OCI-LY7 (cell line): ENCODE data around the gene DNAJB12. TPM values are rescaled to one million over a fixed set of nuclear protein-coding genes. Genes with fewer than 3 reads are reported as not detected.
A peak's percentile ranks its signal among the peaks of the same experiment; 100 is the strongest.

Experiments used
- BruUV-seq: library from RNA; stranded (reverse); fragments of 400-500 nt; replicated peaks from 2 replicates; lab custom pipeline; 2021; lab: Mats Ljungman, UMichigan
- CTCF ChIA-PET: fragments of 300-600 bp; sonication (Branson Sonifier 250); formaldehyde crosslinking; loops from one replicate; lab custom pipeline; 2022; ENCODE audit warnings: antibody characterized with exemption; ENCODE audit not compliant: unreplicated experiment; lab: Charles Lee
- POLR2A ChIA-PET: fragments of 300-600 bp; sonication (Branson Sonifier 250); formaldehyde crosslinking; loops from one replicate; lab custom pipeline; 2022; ENCODE audit warnings: antibody characterized with exemption; lab: Charles Lee
- DNase-seq: peaks from one replicate; pipeline ENCODE4 v3.0.0-alpha.2; 2015; ENCODE audit warnings: low spot score
- H2AFZ ChIP-seq: fragments of 200-600 bp; sonication (generic), shearing (Covaris generic); 2 replicates; pipeline ENCODE4 v1.6.1; 2014; ENCODE audit warnings: mild to moderate bottlenecking, antibody characterized with exemption, low read length, moderate library complexity
- H3K27ac ChIP-seq: fragments of 200-600 bp; sonication (generic); 2 replicates; pipeline ENCODE4 v1.5.1; 2014; ENCODE audit warnings: mixed run types, low read depth, mild to moderate bottlenecking, moderate library complexity, low read length, inconsistent platforms; ENCODE audit not compliant: poor library complexity, severe bottlenecking
- H3K36me3 ChIP-seq: fragments of 200-600 bp; sonication (generic); 2 replicates; pipeline ENCODE4 v1.6.1; 2014; ENCODE audit warnings: mild to moderate bottlenecking, antibody characterized with exemption, low read length, moderate library complexity, mixed read lengths; ENCODE audit not compliant: insufficient read depth
- H3K4me1 ChIP-seq: fragments of 200-600 bp; sonication (generic); 2 replicates; pipeline ENCODE4 v1.5.1; 2014; ENCODE audit warnings: mild to moderate bottlenecking, low read length; ENCODE audit not compliant: insufficient read depth, poor library complexity, severe bottlenecking
- H3K4me2 ChIP-seq: fragments of 200-600 bp; sonication (generic); 2 replicates; pipeline ENCODE4 v1.6.1; 2014; ENCODE audit warnings: mild to moderate bottlenecking, low read length
- H3K4me3 ChIP-seq: fragments of 200-600 bp; sonication (generic); 2 replicates; pipeline ENCODE4 v1.5.1; 2014; ENCODE audit warnings: mild to moderate bottlenecking, low read depth, low read length; ENCODE audit not compliant: poor library complexity, severe bottlenecking
- H3K79me2 ChIP-seq: fragments of 200-600 bp; sonication (generic); 2 replicates; pipeline ENCODE4 v1.6.1; 2016; ENCODE audit warnings: low read depth, mild to moderate bottlenecking, low read length, moderate library complexity, mixed read lengths; ENCODE audit not compliant: insufficient read depth
- H3K9me2 ChIP-seq: fragments of 200-600 bp; sonication (generic); 2 replicates; pipeline ENCODE4 v1.6.1; 2016; ENCODE audit warnings: mild to moderate bottlenecking, low read length, mixed read lengths; ENCODE audit not compliant: insufficient read depth
- H3K9me3 ChIP-seq: fragments of 200-600 bp; sonication (generic); 2 replicates; pipeline ENCODE4 v1.6.1; 2014; ENCODE audit warnings: mild to moderate bottlenecking, mixed run types, low read length, mixed read lengths
- H4K20me1 ChIP-seq: fragments of 200-600 bp; sonication (generic); 2 replicates; pipeline ENCODE4 v1.6.1; 2014; ENCODE audit warnings: mild to moderate bottlenecking, antibody characterized with exemption, low read length, moderate library complexity, mixed read lengths; ENCODE audit not compliant: insufficient read depth
- CTCF ChIP-seq: fragments of 200-600 bp; sonication (generic); conservative IDR thresholded peaks from 2 replicates; pipeline ENCODE4 v1.5.1; 2014; ENCODE audit warnings: mild to moderate bottlenecking, antibody characterized with exemption, low read length, moderate library complexity, mixed read lengths
- EZH2phosphoT487 ChIP-seq: fragments of 200-600 bp; sonication (generic); IDR thresholded peaks from 2 replicates; pipeline ENCODE4 v1.6.1; 2018; ENCODE audit warnings: low read depth, borderline replicate concordance, mild to moderate bottlenecking, mixed run types, antibody characterized with exemption, low read length, moderate library complexity, mixed read lengths
- intact Hi-C: fragments of 100-400 bp; cut with micrococcal nuclease; formaldehyde crosslinking; loops from one replicate; pipeline ENCODE4 v1.10.0; 2022; ENCODE audit not compliant: unreplicated experiment
- total RNA-seq, 2 experiments: library from RNA; depleted of rRNA in 1 of 2; stranded (reverse); fragments of >200 nt in 1 of 2; shearing (Covaris generic) in 1 of 2; gene quantifications; 2 replicates each; pipeline ENCODE4 v1.2.3, GENCODE V29; 2014 to 2022

DNAJB12 gene
- total RNA-seq, 2 experiments from 2014 or later: 27.4 to 28.3 TPM

DNA sequence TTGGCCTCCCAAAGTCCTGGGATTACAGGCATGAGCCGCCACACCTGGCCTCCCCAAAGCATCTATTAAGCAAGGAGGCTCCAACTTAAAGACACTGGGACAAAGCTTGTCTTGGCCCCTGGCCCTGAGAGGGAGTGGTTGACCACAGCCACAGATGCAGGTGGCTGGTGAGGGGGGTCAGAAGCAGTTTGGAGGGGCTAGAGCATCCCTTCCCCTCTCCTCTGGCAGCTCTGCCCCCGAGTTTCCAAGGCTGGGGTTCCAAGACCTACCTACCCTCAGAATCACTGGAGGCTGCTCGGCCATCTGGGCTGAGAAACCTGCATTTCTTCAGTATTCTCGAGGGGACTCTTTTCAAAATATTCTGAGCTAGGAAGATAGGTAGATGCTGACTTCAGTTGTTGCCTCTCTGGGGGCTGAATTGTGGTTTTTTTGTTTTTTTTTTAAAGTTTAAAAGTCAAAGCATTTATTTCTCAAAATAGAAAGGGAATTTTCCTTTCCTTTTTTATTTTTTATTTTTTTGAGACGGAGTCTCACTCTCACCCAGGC lies 48.4 kb downstream of the DNAJB12 start:
- Histone ChIP-seq H3K9me3 (no peaks in the 10 kb centered on the region), H3K4me2 (peak overlapping the region; percentile 9; the same call in 1 of the 2 replicates), H3K36me3 (no peaks in the 10 kb centered on the region), H3K79me2 (no peaks in the 10 kb centered on the region), H4K20me1 (no peaks in the 10 kb centered on the region), H3K4me1 (peaks cover 36% of the 10 kb centered on the region), H3K9me2 (no peaks in the 10 kb centered on the region), H2AFZ (peak overlapping the region; percentile 52; the same call in 1 of the 2 replicates), H3K4me3 (no peak overlapping the region), H3K27ac (no peak overlapping the region)
- intact Hi-C loops: no loop called here
- POLR2A ChIA-PET: interaction anchor here (0.8 to 3.7 kb wide), 4 partner anchors 10 to 82 kb away, joined by 3 to 11 read pairs (median 5); no protein-coding TSS in a partner anchor
- BruUV-seq: no TSS peak
- CTCF ChIA-PET: no interaction called here
- DNase-seq: no peak
- TF ChIP-seq EZH2phosphoT487 (no peak), CTCF (no peak)

DNA sequence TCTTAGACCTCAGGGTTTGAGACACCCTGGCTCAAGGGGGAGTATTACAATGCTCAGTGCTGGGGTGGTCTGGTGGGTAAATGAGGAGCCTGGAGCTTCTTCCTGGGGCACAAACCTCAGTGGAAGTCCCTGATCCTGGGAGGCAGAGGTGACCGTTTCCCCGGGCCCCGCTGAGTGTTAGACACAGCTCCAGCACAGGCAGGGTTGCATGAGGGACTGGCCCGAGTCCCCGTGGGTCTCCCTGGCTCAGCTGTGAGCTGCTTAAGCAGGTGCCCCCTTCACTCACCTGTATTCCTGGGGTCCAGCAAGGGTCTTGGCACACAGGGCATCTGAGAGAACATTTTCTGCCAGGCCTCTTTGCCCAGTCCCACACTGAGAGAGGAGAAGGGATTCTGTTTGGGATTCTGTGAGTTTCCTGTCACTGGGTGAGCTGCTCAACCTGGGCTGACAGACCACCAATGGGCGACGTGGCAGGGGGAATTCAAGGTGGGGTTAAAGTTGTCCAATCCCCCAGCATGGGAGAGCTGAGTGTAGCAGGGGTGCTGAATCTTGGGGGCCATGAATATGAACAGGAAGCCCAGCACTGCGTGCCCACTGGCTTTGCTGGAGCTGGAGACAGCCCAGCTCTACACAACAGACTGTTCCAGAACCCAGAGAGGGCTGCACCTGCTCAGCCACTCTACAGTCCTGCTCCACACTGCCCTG lies 51.1 kb downstream of the DNAJB12 start:
- ChIA-PET CTCF (interaction anchor here (0.7 to 1.4 kb wide), 2 partner anchors 28 to 31 kb away, joined by 3 to 7 read pairs; no protein-coding TSS in a partner anchor), POLR2A (interaction anchor here (0.5 to 3.7 kb wide), 8 partner anchors 8 to 83 kb away, joined by 3 to 11 read pairs (median 4); no protein-coding TSS in a partner anchor)
- TF ChIP-seq CTCF: no peak
- no peaks in the 10 kb centered on the region for H3K9me2 ChIP-seq
- H3K4me3 ChIP-seq: no peak overlapping the region
- H3K79me2 ChIP-seq: no peaks in the 10 kb centered on the region
- no peak overlapping the region for H2AFZ ChIP-seq
- no peak overlapping the region for H3K4me2 ChIP-seq
- BruUV-seq: no TSS peak
- no peaks in the 10 kb centered on the region for H3K9me3 ChIP-seq
- peaks cover 32% of the 10 kb centered on the region for H3K4me1 ChIP-seq
- H3K36me3 ChIP-seq: no peaks in the 10 kb centered on the region
- no peaks in the 10 kb centered on the region for H4K20me1 ChIP-seq
- no peak for DNase-seq
- intact Hi-C loops: no loop called here
- no peak overlapping the region for H3K27ac ChIP-seq
